HepG2 (cell line): Measurements from ENCODE around the gene PKDREJ. TPM values are rescaled to one million over a fixed set of nuclear protein-coding genes. Genes with fewer than 3 reads are reported as not detected.
A peak's percentile ranks its signal among the peaks of the same experiment; 100 is the strongest.

Source experiments
- ARNTL ChIP-seq: sonication (generic); formaldehyde crosslinking; IDR thresholded peaks from 2 replicates; pipeline ENCODE4 v1.4.0; 2020; ENCODE audit warnings: mild to moderate bottlenecking, missing genetic modification reagents
- DZIP1 ChIP-seq: sonication (generic); formaldehyde crosslinking; IDR thresholded peaks from 2 replicates; pipeline ENCODE4 v1.5.0; 2020; ENCODE audit warnings: mild to moderate bottlenecking, missing genetic modification reagents
- FOXA3 ChIP-seq: IDR thresholded peaks from 2 replicates; pipeline ENCODE4 v1.6.1; 2016; ENCODE audit warnings: missing genetic modification reagents, missing compliant biosample characterization
- JUNB ChIP-seq: sonication (generic); formaldehyde crosslinking; IDR thresholded peaks from 2 replicates; pipeline ENCODE4 v1.8.0; 2022; ENCODE audit warnings: missing genetic modification reagents, mild to moderate bottlenecking, borderline replicate concordance
- MED1 ChIP-seq: sonication (generic); formaldehyde crosslinking; IDR thresholded peaks from 2 replicates; pipeline ENCODE4 v1.4.0; 2020; ENCODE audit warnings: missing genetic modification reagents
- NFIC ChIP-seq: IDR thresholded peaks from 2 replicates; pipeline ENCODE4 v1.6.1; 2012; ENCODE audit warnings: mild to moderate bottlenecking, low read length, inconsistent platforms
- RBM39 ChIP-seq: fragments of 200-400 bp; formaldehyde crosslinking; IDR thresholded peaks from one replicate; pipeline ENCODE4 v1.6.1; 2018; ENCODE audit warnings: antibody characterized with exemption, mild to moderate bottlenecking, low read depth, low read length; ENCODE audit not compliant: poor library complexity, severe bottlenecking
- RFX3 ChIP-seq: IDR thresholded peaks from 2 replicates; pipeline ENCODE4 v1.6.1; 2016; ENCODE audit warnings: missing biosample characterization, missing genetic modification reagents
- RORA ChIP-seq: sonication (generic); formaldehyde crosslinking; IDR thresholded peaks from 2 replicates; pipeline ENCODE4 v1.5.0; 2020; ENCODE audit warnings: mild to moderate bottlenecking, missing genetic modification reagents, moderate library complexity
- SNAPC2 ChIP-seq: sonication (generic); formaldehyde crosslinking; IDR thresholded peaks from 2 replicates; pipeline ENCODE4 v1.8.1; 2022; ENCODE audit warnings: mild to moderate bottlenecking, missing genetic modification reagents
- THAP7 ChIP-seq: sonication (generic); formaldehyde crosslinking; IDR thresholded peaks from 2 replicates; pipeline ENCODE4 v1.8.1; 2023; ENCODE audit warnings: mild to moderate bottlenecking, missing genetic modification reagents
- WIZ ChIP-seq: sonication (generic); formaldehyde crosslinking; IDR thresholded peaks from 2 replicates; pipeline ENCODE4 v1.5.1; 2020; ENCODE audit warnings: mild to moderate bottlenecking, missing genetic modification reagents
- YY1 ChIP-seq: IDR thresholded peaks from 2 replicates; pipeline ENCODE4 v1.6.1; 2011; ENCODE audit warnings: low read length, low read depth, moderate library complexity, mild to moderate bottlenecking; ENCODE audit not compliant: insufficient read depth, insufficient replicate concordance
- ZIK1 ChIP-seq: sonication (generic); formaldehyde crosslinking; IDR thresholded peaks from 2 replicates; pipeline ENCODE4 v1.5.0; 2020; ENCODE audit warnings: mild to moderate bottlenecking, low read depth, missing genetic modification reagents, borderline replicate concordance
- ZNF17 ChIP-seq: sonication (generic); formaldehyde crosslinking; IDR thresholded peaks from 2 replicates; pipeline ENCODE4 v1.5.0; 2020; ENCODE audit warnings: mild to moderate bottlenecking, missing genetic modification reagents
- ZNF446 ChIP-seq: sonication (generic); formaldehyde crosslinking; IDR thresholded peaks from 2 replicates; pipeline ENCODE4 v1.5.0; 2020; ENCODE audit warnings: mild to moderate bottlenecking, missing genetic modification reagents
- ZNF780A ChIP-seq: sonication (generic); formaldehyde crosslinking; IDR thresholded peaks from 2 replicates; pipeline ENCODE4 v1.8.0; 2022; ENCODE audit warnings: mild to moderate bottlenecking, missing genetic modification reagents, moderate library complexity
- polyA plus RNA-seq, 8 experiments: library from polyadenylated mRNA; depleted of rRNA in 3 of 8; stranded (reverse) in 7 of 8; unstranded in 1 of 8; fragments of >200 nt; fragmentation: Illumina TruSeq in 4 of 8; extraction: Trizol in 4 of 8; gene quantifications; 2 replicates each; pipeline versions ENCODE4 v1.2.1 to v1.2.3, GENCODE V29; 2011 to 2016; ENCODE audit warnings: low read depth in 4 of 8, missing spikeins in 1 of 8, mixed read lengths in 1 of 8; ENCODE audit not compliant: insufficient read depth in 1 of 8
- total RNA-seq, 5 experiments: library from RNA; depleted of rRNA; stranded (reverse); fragments of >200 nt; fragmentation: Illumina TruSeq; extraction: Trizol; gene quantifications; 2 replicates each; pipeline ENCODE4 v1.2.3, GENCODE V29; 2016; ENCODE audit warnings: low read depth in 1 of 5
- TF ChIP-seq, protein P1 (sequence below): sonication (generic); formaldehyde crosslinking; conservative IDR thresholded peaks from 2 replicates; pipeline ENCODE4 v1.8.0; 2022; ENCODE audit warnings: missing genetic modification reagents
- TF ChIP-seq, protein P2 (sequence below): sonication (generic); formaldehyde crosslinking; IDR thresholded peaks from 2 replicates; pipeline ENCODE4 v1.4.0; 2020; ENCODE audit warnings: missing genetic modification reagents, borderline replicate concordance
- TF ChIP-seq, protein P3 (sequence below): IDR thresholded peaks from 2 replicates; pipeline ENCODE4 v1.6.1; 2018; ENCODE audit warnings: missing genetic modification reagents

The PKDREJ gene
- total and polyA plus RNA-seq, 2 of the 13 experiments (the other 11 are each of a cell fraction or from before 2014, with no cell fraction given) = not detected

DNA sequence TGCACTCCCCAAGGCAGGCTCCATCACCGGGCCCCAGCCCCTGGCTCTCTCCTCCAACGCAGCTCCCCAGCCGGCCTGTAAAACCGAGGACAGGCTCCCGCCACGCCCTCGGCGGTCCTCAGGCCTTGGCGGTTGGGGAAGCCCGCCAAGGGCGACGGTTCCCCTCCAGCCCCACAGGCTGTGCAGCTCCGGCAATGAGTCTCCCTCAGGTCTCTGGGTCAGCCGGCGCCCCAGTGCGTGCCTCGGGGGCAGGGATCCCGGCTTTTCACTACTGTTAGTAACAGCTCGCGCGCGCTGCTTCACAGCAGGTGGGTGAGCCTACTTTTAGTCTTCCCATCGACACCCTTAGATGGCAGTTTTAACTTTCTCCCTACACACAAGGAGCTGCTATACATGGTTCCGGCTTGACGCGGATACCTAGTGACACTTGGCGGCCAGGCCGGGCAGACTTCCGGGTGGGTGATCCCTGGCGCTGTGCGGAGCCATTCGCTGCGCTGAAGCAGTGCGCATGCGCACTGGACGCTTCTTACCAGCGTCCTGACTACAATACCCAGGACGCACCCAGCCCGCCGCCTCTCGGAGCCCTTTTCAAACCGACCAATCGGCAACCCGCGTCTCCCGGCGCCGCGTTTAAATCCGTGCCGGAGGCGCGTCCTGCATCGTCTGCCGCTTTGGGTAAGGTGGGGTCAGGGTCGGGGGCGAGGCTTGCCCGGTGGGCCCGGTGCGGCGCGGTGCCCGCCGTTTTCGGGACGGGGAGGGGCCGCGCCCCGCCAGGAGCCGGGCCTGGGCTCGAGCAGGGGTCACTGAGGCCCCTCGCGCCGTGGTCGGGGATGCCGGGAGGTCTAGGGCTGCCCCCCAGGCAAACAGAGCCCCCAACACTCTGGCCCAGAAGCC is 33.4 kb upstream of the PKDREJ start, which contains the start of gene GTSE1 (continued):
- peak; percentile 91; the same call in 1 of the 2 replicates for TF ChIP-seq THAP7 (CRISPR knock-in tag)
- TF ChIP-seq SNAPC2 (CRISPR knock-in tag) = peak; percentile 93
- TF ChIP-seq ARNTL = peak; percentile 23; the same call in 1 of the 2 replicates
- no peak for TF ChIP-seq ZNF446
- TF ChIP-seq RBM39 = no peak
- no peak; the same call in 1 of the 2 replicates for TF ChIP-seq ZIK1
- TF ChIP-seq, protein P1, sequence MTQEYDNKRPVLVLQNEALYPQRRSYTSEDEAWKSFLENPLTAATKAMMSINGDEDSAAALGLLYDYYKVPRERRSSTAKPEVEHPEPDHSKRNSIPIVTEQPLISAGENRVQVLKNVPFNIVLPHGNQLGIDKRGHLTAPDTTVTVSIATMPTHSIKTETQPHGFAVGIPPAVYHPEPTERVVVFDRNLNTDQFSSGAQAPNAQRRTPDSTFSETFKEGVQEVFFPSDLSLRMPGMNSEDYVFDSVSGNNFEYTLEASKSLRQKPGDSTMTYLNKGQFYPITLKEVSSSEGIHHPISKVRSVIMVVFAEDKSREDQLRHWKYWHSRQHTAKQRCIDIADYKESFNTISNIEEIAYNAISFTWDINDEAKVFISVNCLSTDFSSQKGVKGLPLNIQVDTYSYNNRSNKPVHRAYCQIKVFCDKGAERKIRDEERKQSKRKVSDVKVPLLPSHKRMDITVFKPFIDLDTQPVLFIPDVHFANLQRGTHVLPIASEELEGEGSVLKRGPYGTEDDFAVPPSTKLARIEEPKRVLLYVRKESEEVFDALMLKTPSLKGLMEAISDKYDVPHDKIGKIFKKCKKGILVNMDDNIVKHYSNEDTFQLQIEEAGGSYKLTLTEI = peak; percentile 75; the same call in 1 of the 2 replicates
- peak; percentile 43 for TF ChIP-seq MED1 (CRISPR knock-in tag)
- TF ChIP-seq, protein P2, sequence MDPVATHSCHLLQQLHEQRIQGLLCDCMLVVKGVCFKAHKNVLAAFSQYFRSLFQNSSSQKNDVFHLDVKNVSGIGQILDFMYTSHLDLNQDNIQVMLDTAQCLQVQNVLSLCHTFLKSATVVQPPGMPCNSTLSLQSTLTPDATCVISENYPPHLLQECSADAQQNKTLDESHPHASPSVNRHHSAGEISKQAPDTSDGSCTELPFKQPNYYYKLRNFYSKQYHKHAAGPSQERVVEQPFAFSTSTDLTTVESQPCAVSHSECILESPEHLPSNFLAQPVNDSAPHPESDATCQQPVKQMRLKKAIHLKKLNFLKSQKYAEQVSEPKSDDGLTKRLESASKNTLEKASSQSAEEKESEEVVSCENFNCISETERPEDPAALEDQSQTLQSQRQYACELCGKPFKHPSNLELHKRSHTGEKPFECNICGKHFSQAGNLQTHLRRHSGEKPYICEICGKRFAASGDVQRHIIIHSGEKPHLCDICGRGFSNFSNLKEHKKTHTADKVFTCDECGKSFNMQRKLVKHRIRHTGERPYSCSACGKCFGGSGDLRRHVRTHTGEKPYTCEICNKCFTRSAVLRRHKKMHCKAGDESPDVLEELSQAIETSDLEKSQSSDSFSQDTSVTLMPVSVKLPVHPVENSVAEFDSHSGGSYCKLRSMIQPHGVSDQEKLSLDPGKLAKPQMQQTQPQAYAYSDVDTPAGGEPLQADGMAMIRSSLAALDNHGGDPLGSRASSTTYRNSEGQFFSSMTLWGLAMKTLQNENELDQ (CRISPR knock-in tag) = peak; percentile 20; the same call in 1 of the 2 replicates
- peak; percentile 80 for TF ChIP-seq YY1
- peak; percentile 97 for TF ChIP-seq ZNF780A (CRISPR knock-in tag)
- no peak for TF ChIP-seq ZNF17 (CRISPR knock-in tag)
- no peak for TF ChIP-seq NFIC
- TF ChIP-seq RORA (CRISPR knock-in tag) = no peak
- TF ChIP-seq RFX3 (CRISPR knock-in tag) = no peak
- TF ChIP-seq WIZ (CRISPR knock-in tag) = no peak
- TF ChIP-seq, protein P3, sequence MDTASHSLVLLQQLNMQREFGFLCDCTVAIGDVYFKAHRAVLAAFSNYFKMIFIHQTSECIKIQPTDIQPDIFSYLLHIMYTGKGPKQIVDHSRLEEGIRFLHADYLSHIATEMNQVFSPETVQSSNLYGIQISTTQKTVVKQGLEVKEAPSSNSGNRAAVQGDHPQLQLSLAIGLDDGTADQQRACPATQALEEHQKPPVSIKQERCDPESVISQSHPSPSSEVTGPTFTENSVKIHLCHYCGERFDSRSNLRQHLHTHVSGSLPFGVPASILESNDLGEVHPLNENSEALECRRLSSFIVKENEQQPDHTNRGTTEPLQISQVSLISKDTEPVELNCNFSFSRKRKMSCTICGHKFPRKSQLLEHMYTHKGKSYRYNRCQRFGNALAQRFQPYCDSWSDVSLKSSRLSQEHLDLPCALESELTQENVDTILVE (CRISPR knock-in tag) = 0 out of 2 replicates have a peak, but pooled peaks have one; percentile 21
- TF ChIP-seq DZIP1 (CRISPR knock-in tag) = no peak
- 0 out of 2 replicates have a peak, but pooled peaks have one; percentile 18 for TF ChIP-seq FOXA3
- TF ChIP-seq JUNB (CRISPR knock-in tag) = peak; percentile 86; the same call in 1 of the 2 replicates
